WTC11 (cell line): ENCODE results near the gene TUBB2B. TPM values are rescaled to one million over a fixed set of nuclear protein-coding genes. Genes with fewer than 3 reads are reported as not detected.

Experiments
- ATAC-seq: fragments of 200-7000 bp; cut with Tn5 transposase; 2 replicates; pipeline ENCODE4 v1.10.0; 2021; ENCODE audit warnings: mild to moderate bottlenecking, moderate library complexity
- CTCF ChIA-PET: fragments of 300-600 bp; sonication (Branson Sonifier 250); formaldehyde crosslinking; loops from one replicate; lab custom pipeline; 2021; ENCODE audit warnings: antibody characterized with exemption; lab: Charles Lee
- POLR2A ChIA-PET: fragments of 350-600 bp; sonication (Branson Sonifier 250); formaldehyde crosslinking; loops from one replicate; lab custom pipeline; 2021; ENCODE audit warnings: antibody characterized with exemption; lab: Charles Lee
- DNase-seq: peaks from one replicate; pipeline ENCODE4 v3.0.0; 2021; ENCODE audit warnings: low spot score
- H3K27ac Mint-ChIP-seq: 2 replicates; pipeline ENCODE4 v1.8.0; 2021; ENCODE audit warnings: mixed read lengths
- H3K27me3 Mint-ChIP-seq: 2 replicates; pipeline ENCODE4 v1.8.0; 2021; ENCODE audit warnings: low read depth, mild to moderate bottlenecking, moderate library complexity, mixed read lengths
- H3K36me3 Mint-ChIP-seq: 2 replicates; pipeline ENCODE4 v1.8.0; 2021; ENCODE audit warnings: mixed read lengths
- H3K4me1 Mint-ChIP-seq: 2 replicates; pipeline ENCODE4 v1.8.0; 2022; ENCODE audit warnings: mixed read lengths
- H3K4me3 Mint-ChIP-seq: 2 replicates; pipeline ENCODE4 v1.8.0; 2021; ENCODE audit warnings: mild to moderate bottlenecking, moderate library complexity, mixed read lengths
- H3K9me3 Mint-ChIP-seq: 2 replicates; pipeline ENCODE4 v1.8.0; 2021; ENCODE audit warnings: mixed read lengths
- ARID4B ChIP-seq: sonication (generic); formaldehyde crosslinking; IDR thresholded peaks from 2 replicates; pipeline ENCODE4 v1.8.0; 2023; ENCODE audit warnings: missing genetic modification reagents, mild to moderate bottlenecking, borderline replicate concordance
- CTCF ChIP-seq: fragments of 200-600 bp; IDR thresholded peaks from 2 replicates; pipeline ENCODE4 v1.8.0; 2022; ENCODE audit warnings: antibody characterized with exemption
- E2F5 ChIP-seq: sonication (generic); formaldehyde crosslinking; IDR thresholded peaks from 2 replicates; pipeline ENCODE4 v1.8.1; 2022; ENCODE audit warnings: mild to moderate bottlenecking, moderate library complexity, missing genetic modification reagents
- EMX1 ChIP-seq: fragments of 250-450 bp; sonication (Bioruptor Pico); IDR thresholded peaks from 2 replicates; pipeline ENCODE4 v1.8.0; 2021; ENCODE audit warnings: mild to moderate bottlenecking
- FOXK1 ChIP-seq: sonication (generic); formaldehyde crosslinking; IDR thresholded peaks from 2 replicates; pipeline ENCODE4 v1.8.0; 2022; ENCODE audit warnings: mild to moderate bottlenecking, moderate library complexity, missing genetic modification reagents
- FOXP1 ChIP-seq: sonication (generic); formaldehyde crosslinking; IDR thresholded peaks from 2 replicates; pipeline ENCODE4 v1.8.0; 2022; ENCODE audit warnings: missing genetic modification reagents, mild to moderate bottlenecking, moderate library complexity, borderline replicate concordance
- HMGA2 ChIP-seq: fragments of 250-450 bp; sonication (Bioruptor Pico); IDR thresholded peaks from 2 replicates; pipeline ENCODE4 v1.4.0; 2021; ENCODE audit warnings: mild to moderate bottlenecking, moderate library complexity
- KAT7 ChIP-seq: sonication (generic); formaldehyde crosslinking; IDR thresholded peaks from 2 replicates; pipeline ENCODE4 v1.8.1; 2023; ENCODE audit warnings: missing genetic modification reagents, mild to moderate bottlenecking, borderline replicate concordance
- MAX ChIP-seq: sonication (generic); formaldehyde crosslinking; IDR thresholded peaks from 2 replicates; pipeline ENCODE4 v1.8.0; 2022; ENCODE audit warnings: mild to moderate bottlenecking, missing genetic modification reagents
- MLX ChIP-seq: sonication (generic); formaldehyde crosslinking; IDR thresholded peaks from 2 replicates; pipeline ENCODE4 v1.8.1; 2023; ENCODE audit warnings: mild to moderate bottlenecking, missing genetic modification reagents, moderate library complexity
- NFATC4 ChIP-seq: fragments of 250-450 bp; sonication (Bioruptor Pico); IDR thresholded peaks from 2 replicates; pipeline ENCODE4 v1.9.0; 2021; ENCODE audit warnings: mild to moderate bottlenecking
- NFE2L1 ChIP-seq: sonication (generic); formaldehyde crosslinking; IDR thresholded peaks from 2 replicates; pipeline ENCODE4 v1.8.1; 2023; ENCODE audit warnings: missing genetic modification reagents
- SMAD3 ChIP-seq: sonication (generic); formaldehyde crosslinking; IDR thresholded peaks from 2 replicates; pipeline ENCODE4 v1.8.0; 2022; ENCODE audit warnings: missing genetic modification reagents, mild to moderate bottlenecking, borderline replicate concordance
- TP53 ChIP-seq: sonication (generic); formaldehyde crosslinking; IDR thresholded peaks from 2 replicates; pipeline ENCODE4 v1.8.1; 2023; ENCODE audit warnings: mild to moderate bottlenecking, missing genetic modification reagents
- ZBTB43 ChIP-seq: sonication (generic); formaldehyde crosslinking; IDR thresholded peaks from 2 replicates; pipeline ENCODE4 v1.8.1; 2023; ENCODE audit warnings: mild to moderate bottlenecking, missing genetic modification reagents
- ZNF423 ChIP-seq: fragments of 250-450 bp; sonication (Bioruptor Pico); IDR thresholded peaks from 2 replicates; pipeline ENCODE4 v2.1.2; 2022; ENCODE audit warnings: mild to moderate bottlenecking, moderate library complexity
- total RNA-seq: library from RNA; stranded (reverse); gene quantifications from 3 replicates; pipeline ENCODE4 v1.2.3, GENCODE V29; 2021
- TF ChIP-seq, protein P1 (sequence below): sonication (generic); formaldehyde crosslinking; IDR thresholded peaks from 2 replicates; pipeline ENCODE4 v1.8.1; 2023; ENCODE audit warnings: mild to moderate bottlenecking, missing genetic modification reagents, moderate library complexity
- TF ChIP-seq, protein P2 (sequence below): sonication (generic); formaldehyde crosslinking; IDR thresholded peaks from 2 replicates; pipeline ENCODE4 v1.8.0; 2022; ENCODE audit warnings: mild to moderate bottlenecking, missing genetic modification reagents
- TF ChIP-seq, protein P3 (sequence below): sonication (generic); formaldehyde crosslinking; IDR thresholded peaks from 2 replicates; pipeline ENCODE4 v1.8.1; 2023; ENCODE audit warnings: mild to moderate bottlenecking, missing genetic modification reagents
- TF ChIP-seq, protein P4 (sequence below): sonication (generic); formaldehyde crosslinking; IDR thresholded peaks from 2 replicates; pipeline ENCODE4 v1.8.1; 2022; ENCODE audit warnings: low read depth, mild to moderate bottlenecking, moderate library complexity, missing genetic modification reagents, borderline replicate concordance

The TUBB2B gene
- total RNA-seq, 1 experiment from 2014 or later = 591 TPM

GRCh38 chr6:3214898-3215297, 12.6 kb downstream of the TUBB2B start (continued):
- TF ChIP-seq KAT7 (CRISPR knock-in tag) (no peak), EMX1 (CRISPR knock-in tag) (no peak), FOXP1 (CRISPR knock-in tag) (no peak)
- TF ChIP-seq, protein P1, sequence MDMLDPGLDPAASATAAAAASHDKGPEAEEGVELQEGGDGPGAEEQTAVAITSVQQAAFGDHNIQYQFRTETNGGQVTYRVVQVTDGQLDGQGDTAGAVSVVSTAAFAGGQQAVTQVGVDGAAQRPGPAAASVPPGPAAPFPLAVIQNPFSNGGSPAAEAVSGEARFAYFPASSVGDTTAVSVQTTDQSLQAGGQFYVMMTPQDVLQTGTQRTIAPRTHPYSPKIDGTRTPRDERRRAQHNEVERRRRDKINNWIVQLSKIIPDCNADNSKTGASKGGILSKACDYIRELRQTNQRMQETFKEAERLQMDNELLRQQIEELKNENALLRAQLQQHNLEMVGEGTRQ (CRISPR knock-in tag) = no peak
- TF ChIP-seq, protein P2, sequence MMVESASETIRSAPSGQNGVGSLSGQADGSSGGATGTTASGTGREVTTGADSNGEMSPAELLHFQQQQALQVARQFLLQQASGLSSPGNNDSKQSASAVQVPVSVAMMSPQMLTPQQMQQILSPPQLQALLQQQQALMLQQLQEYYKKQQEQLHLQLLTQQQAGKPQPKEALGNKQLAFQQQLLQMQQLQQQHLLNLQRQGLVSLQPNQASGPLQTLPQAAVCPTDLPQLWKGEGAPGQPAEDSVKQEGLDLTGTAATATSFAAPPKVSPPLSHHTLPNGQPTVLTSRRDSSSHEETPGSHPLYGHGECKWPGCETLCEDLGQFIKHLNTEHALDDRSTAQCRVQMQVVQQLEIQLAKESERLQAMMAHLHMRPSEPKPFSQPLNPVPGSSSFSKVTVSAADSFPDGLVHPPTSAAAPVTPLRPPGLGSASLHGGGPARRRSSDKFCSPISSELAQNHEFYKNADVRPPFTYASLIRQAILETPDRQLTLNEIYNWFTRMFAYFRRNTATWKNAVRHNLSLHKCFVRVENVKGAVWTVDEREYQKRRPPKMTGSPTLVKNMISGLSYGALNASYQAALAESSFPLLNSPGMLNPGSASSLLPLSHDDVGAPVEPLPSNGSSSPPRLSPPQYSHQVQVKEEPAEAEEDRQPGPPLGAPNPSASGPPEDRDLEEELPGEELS (CRISPR knock-in tag) = no peak

DNA sequence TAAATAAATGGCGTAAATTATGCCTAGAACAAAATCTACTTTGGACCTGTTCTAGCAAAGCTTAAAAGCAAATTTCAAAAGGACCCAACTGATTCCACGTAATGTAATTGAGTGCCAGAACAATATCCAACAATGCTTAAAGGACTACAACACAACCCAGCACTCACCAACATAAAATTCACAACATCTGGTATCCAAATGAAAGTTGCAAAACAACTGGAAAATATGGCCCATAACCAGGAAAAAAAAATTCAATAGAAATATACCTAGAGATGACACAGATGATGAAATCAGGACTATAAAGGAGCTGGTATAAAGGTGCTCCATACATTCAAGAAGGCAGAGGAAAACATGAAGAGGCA, 14.1 kb downstream of the TUBB2B start:
- H3K27me3 Mint-ChIP-seq = peaks cover 3% of the 10 kb centered on the region; the same call in 1 of the 2 replicates
- POLR2A ChIA-PET = interaction anchor here (0.5 kb wide), 1 partner anchor 86 kb away, joined by 3 read pairs; no protein-coding TSS in a partner anchor
- no peaks in the 10 kb centered on the region for H3K36me3 Mint-ChIP-seq
- H3K4me1 Mint-ChIP-seq = peaks cover 14% of the 10 kb centered on the region
- CTCF ChIA-PET = interaction anchor here (1.6 kb wide), 1 partner anchor 51 kb away, joined by 3 read pairs; no protein-coding TSS in a partner anchor
- no peaks in the 10 kb centered on the region for H3K9me3 Mint-ChIP-seq
- H3K27ac Mint-ChIP-seq = no peak overlapping the region
- DNase-seq (no peak), ATAC-seq (no peak)
- no peak overlapping the region for H3K4me3 Mint-ChIP-seq
- TF ChIP-seq ARID4B (CRISPR knock-in tag) (no peak), EMX1 (CRISPR knock-in tag) (no peak), CTCF (no peak), FOXK1 (no peak), E2F5 (CRISPR knock-in tag) (no peak), KAT7 (CRISPR knock-in tag) (no peak), NFATC4 (CRISPR knock-in tag) (no peak), SMAD3 (CRISPR knock-in tag) (no peak), MLX (CRISPR knock-in tag) (no peak), TP53 (CRISPR knock-in tag) (no peak), ZBTB43 (CRISPR knock-in tag) (no peak), HMGA2 (no peak), MAX (CRISPR knock-in tag) (no peak), ZNF423 (CRISPR knock-in tag) (no peak), NFE2L1 (CRISPR knock-in tag) (no peak)
- TF ChIP-seq, protein P3, sequence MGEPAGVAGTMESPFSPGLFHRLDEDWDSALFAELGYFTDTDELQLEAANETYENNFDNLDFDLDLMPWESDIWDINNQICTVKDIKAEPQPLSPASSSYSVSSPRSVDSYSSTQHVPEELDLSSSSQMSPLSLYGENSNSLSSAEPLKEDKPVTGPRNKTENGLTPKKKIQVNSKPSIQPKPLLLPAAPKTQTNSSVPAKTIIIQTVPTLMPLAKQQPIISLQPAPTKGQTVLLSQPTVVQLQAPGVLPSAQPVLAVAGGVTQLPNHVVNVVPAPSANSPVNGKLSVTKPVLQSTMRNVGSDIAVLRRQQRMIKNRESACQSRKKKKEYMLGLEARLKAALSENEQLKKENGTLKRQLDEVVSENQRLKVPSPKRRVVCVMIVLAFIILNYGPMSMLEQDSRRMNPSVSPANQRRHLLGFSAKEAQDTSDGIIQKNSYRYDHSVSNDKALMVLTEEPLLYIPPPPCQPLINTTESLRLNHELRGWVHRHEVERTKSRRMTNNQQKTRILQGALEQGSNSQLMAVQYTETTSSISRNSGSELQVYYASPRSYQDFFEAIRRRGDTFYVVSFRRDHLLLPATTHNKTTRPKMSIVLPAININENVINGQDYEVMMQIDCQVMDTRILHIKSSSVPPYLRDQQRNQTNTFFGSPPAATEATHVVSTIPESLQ (CRISPR knock-in tag) = no peak
- TF ChIP-seq, protein P4, sequence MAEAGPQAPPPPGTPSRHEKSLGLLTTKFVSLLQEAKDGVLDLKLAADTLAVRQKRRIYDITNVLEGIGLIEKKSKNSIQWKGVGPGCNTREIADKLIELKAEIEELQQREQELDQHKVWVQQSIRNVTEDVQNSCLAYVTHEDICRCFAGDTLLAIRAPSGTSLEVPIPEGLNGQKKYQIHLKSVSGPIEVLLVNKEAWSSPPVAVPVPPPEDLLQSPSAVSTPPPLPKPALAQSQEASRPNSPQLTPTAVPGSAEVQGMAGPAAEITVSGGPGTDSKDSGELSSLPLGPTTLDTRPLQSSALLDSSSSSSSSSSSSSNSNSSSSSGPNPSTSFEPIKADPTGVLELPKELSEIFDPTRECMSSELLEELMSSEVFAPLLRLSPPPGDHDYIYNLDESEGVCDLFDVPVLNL (CRISPR knock-in tag) = no peak
